Measurements from ENCODE around the gene CYBRD1. TPM values are rescaled to one million over a fixed set of nuclear protein-coding genes. Genes with fewer than 3 reads are reported as not detected.

CYBRD1 gene
- total RNA-seq, 4 donors from 2014 or later, result 201 to 603 (median 522) TPM

DNA sequence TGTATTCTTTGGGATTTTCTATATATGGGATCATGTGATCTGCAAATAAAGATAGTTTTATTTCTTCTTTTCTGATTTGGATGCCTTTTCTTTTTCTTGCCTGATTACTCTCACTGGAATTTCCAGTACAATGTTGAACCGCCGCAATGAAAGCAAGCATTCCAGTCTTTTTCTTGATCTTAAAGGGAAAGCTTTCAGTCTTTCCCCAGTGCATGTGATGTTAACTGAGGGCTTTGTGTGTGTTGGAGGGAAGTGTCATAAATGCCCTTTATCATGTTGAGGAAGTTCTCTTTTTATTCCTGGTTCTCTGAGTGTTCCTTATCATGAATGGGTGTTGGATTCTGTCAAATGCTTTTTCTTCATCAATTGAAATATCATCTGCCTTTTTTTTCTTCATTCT is 16.9 kb upstream of the CYBRD1 start:
- TF ChIP-seq, protein P1, sequence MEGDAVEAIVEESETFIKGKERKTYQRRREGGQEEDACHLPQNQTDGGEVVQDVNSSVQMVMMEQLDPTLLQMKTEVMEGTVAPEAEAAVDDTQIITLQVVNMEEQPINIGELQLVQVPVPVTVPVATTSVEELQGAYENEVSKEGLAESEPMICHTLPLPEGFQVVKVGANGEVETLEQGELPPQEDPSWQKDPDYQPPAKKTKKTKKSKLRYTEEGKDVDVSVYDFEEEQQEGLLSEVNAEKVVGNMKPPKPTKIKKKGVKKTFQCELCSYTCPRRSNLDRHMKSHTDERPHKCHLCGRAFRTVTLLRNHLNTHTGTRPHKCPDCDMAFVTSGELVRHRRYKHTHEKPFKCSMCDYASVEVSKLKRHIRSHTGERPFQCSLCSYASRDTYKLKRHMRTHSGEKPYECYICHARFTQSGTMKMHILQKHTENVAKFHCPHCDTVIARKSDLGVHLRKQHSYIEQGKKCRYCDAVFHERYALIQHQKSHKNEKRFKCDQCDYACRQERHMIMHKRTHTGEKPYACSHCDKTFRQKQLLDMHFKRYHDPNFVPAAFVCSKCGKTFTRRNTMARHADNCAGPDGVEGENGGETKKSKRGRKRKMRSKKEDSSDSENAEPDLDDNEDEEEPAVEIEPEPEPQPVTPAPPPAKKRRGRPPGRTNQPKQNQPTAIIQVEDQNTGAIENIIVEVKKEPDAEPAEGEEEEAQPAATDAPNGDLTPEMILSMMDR (IDR thresholded peaks at IDR 0.05; ENCODE audit: low read depth), result no peak

DNA sequence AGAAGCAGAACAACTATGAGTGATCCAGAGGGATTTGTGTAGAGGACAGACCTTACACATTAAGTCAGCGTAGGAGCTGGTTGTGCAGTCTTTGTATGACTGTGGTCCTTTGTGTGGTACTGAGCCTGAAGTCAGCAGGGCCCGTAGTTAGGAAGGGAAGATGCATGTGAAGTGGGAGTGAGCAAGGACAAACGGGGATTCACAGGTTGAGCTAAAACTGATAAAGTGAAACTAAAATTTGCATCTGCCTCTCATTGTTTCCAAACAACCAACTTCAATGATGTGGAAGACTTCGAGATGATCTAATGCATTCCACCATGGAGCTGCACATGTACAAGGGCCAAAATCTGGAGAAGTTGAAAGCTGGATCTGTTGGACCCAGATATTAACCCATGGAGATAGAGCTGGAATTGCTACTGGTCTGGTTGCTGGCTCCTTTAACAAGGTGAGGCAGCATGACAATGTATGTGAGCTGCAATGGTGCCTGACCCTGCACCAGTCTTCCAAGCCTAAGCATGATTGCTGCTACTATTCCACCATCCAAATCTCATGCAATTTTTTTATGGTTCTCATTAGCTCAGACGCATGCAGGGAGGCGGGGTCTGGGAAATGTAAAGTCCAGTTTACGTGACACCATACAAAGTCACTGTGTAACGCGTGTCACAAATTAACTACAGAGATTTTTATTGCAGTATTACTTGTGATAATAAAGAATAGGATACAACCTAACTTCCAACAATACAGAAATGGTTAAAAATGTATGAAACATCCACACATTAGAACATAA is 12.1 kb upstream of the CYBRD1 start:
- TF ChIP-seq, protein P1 (IDR thresholded peaks at IDR 0.05; ENCODE audit: low read depth), result no peak

DNA sequence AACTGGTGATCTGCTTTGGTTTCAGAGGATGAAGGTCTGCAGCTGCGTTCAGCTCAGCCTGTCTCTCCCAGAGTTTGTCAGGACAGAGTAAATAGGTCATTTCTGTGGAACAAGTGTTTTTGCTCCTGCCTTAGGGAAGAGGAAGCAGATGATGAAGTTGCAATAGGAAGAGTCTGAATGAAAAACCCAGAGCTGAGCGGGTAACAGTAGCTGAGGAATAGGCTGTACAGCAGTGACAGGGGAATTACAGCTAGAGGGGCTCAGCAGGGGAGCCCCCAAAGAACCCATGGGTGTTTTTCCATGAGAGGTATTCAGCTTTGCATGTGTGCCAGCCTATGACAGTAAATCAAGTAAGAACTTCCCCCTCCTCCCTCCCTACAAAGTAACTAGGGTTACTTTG is 10.3 kb upstream of the CYBRD1 start:
- TF ChIP-seq, protein P1 (IDR thresholded peaks at IDR 0.05; ENCODE audit: low read depth), result no peak

DNA sequence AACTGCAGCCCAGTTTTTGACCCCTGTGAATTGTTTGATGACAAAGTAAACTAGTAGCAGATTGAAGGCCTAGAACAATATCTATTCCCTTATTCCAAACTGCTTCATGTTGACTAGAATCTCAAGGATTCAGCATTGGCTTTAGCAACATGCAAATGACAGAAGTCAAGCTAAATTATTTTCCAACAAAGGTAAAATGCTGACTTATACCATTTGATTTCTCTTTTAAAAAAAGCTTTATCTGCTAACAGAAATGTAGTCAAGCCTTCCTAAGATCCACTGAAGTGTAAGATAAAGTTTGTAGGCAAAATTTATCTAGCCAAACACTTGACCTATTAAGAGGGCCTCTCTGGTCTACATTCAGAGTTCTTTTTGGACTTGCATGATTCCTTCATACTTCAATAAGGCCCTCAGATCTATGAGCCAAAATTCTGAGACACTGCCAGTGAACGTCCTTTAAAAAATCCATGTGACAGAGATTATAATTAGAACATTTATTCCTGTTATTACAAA is 9.5 kb upstream of the CYBRD1 start:
- TF ChIP-seq, protein P1 (IDR thresholded peaks at IDR 0.05; ENCODE audit: low read depth), result no peak

DNA sequence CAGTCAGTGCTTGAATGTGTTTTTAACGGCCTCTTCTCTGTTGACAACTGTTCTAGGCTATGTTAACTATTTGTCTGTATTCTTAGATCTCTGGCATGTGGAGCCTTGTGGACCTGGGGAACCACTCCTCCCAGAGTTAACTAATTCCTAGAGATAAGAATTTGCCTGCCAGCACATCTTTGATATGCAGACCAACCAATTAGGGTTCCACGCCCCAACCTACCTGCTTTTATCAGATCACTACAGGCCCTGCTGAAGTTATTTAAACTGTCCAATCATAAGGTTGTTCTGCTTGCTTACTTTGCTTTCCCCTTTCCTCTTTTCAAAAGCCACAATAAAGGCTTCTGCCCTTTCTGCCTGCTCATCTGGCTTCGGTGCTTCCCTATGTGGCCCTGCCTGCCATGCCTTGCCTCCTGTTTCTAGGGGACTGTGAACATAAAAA is 8.5 kb upstream of the CYBRD1 start:
- TF ChIP-seq, protein P1 (IDR thresholded peaks at IDR 0.05; ENCODE audit: low read depth), result no peak

DNA sequence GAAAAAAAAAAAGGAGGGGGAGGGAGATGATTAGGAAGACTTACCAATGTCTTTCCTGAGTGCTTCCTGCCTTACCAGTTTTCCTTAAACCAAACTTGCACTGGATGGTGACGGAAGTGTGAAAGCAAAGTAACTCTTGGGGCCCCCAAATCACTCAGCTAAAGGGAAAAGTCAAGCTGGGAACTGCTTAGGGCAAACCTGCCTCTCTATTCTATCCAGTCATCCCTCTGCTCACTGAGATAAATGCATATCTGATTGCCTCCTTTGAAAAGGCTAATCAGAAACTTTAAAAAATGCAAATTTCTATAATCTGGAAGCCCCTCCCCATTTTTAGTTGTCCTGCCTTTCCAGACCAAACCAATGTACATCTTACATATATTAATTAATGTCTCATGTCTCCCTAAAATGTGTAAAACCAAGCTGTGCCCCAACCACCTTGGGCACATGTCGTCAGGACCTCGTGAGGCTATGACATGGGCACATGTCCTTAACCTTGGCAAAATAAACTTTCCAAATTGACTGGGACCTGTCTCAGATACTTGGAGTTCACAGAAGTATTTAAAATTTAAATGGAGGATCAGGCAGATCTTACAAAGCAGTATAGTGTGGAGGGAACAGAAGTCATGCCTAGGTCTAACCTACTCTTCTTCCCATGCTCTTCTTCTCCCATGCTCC is 7.2 kb upstream of the CYBRD1 start:
- TF ChIP-seq, protein P1 (IDR thresholded peaks at IDR 0.05; ENCODE audit: low read depth), result no peak

DNA sequence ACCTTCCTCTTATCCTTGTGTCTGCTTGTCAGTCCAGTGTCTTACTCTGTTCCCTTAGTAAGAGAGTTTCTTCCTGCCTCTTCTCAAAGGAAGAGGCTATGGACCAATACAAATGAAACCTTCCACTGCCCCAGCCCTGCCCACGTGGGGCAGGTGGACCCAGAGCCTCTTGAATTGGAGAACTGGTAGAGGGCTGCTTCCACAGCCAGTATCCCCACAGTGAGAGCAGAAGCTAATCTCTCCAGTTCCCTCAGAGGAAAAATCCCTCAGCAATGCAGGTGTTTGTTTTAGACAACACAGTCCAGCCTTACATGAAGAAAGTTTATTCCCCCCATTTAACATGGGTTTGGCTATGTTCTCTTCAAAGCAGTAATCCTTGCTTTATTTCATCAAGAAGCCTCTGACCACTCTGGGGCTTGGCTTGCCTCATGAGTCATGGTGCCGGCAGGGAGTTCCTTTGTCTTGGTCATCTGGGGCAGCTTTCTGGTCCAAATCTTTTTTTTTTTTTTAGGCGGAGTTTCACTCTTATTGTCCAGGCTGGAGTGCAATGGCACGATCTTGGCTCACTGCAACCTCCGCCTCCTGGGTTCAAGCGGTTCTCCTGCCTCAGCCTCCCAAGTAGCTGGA is 6.5 kb upstream of the CYBRD1 start:
- TF ChIP-seq, protein P1 (IDR thresholded peaks at IDR 0.05; ENCODE audit: low read depth), result no peak
